AG04450 (cell line): ENCODE results near the gene RPL38. TPM values are rescaled to one million over a fixed set of nuclear protein-coding genes. Genes with fewer than 3 reads are reported as not detected.

ENCODE experiments used
- CTCF ChIA-PET: fragments of 300-600, 350-600 bp; formaldehyde crosslinking; extraction: SDS; loops from one replicate; lab custom pipeline; 2022; ENCODE audit warnings: antibody characterized with exemption, inconsistent platforms; lab: Charles Lee
- POLR2A ChIA-PET: fragments of 350-600 bp; formaldehyde crosslinking; extraction: SDS; loops from one replicate; lab custom pipeline; 2021; ENCODE audit warnings: antibody characterized with exemption, inconsistent platforms; lab: Yijun Ruan, JAX
- DNase-seq: peaks from one replicate; pipeline ENCODE4 v3.0.0-alpha.2; 2011; ENCODE audit warnings: low read depth, low spot score
- H3K27ac ChIP-seq: one replicate; pipeline ENCODE4 v1.5.1; 2012; ENCODE audit warnings: low read depth, low read length, control low read depth
- H3K27me3 ChIP-seq: one replicate; pipeline ENCODE4 v1.6.0; 2012; ENCODE audit warnings: low read length; ENCODE audit not compliant: control insufficient read depth, insufficient read depth
- H3K4me3 ChIP-seq: 2 replicates; pipeline ENCODE4 v1.5.1; 2011; ENCODE audit warnings: mild to moderate bottlenecking, low read depth, low read length, control low read depth
- H3K9me3 ChIP-seq: 2 replicates; pipeline ENCODE4 v1.5.1; 2012; ENCODE audit warnings: low read length; ENCODE audit not compliant: control insufficient read depth, insufficient read depth
- CTCF ChIP-seq: IDR thresholded peaks from 2 replicates; pipeline ENCODE4 v1.5.1; 2011; ENCODE audit warnings: low read depth, low read length, control low read depth, inconsistent platforms
- polyA plus RNA-seq: library from polyadenylated mRNA; depleted of rRNA; stranded (reverse); fragments of >200 nt; gene quantifications from 2 replicates; pipeline ENCODE4 v1.2.3, GENCODE V29; 2011

The RPL38 gene
- polyA plus RNA-seq, 1 experiment, result 2,383 TPM

GRCh38 chr17:74239172-74239571 is 35.7 kb downstream of the RPL38 start:
- Histone ChIP-seq H3K27me3 (peaks cover 2% of the 10 kb centered on the region), H3K27ac (no peak overlapping the region), H3K4me3 (no peak overlapping the region), H3K9me3 (no peaks in the 10 kb centered on the region)
- no peak for TF ChIP-seq CTCF
- ChIA-PET CTCF (interaction anchor here (0.6 kb wide), 1 partner anchor 128 kb away, joined by 3 read pairs; no protein-coding TSS in a partner anchor), POLR2A (no interaction called here)
- no peak for DNase-seq

- no peak overlapping the region for H3K4me3 ChIP-seq
- ChIA-PET POLR2A (no interaction called here), CTCF (interaction anchor here (1.2 kb wide), 1 partner anchor 41 kb away, joined by 3 read pairs; no protein-coding TSS in a partner anchor)
- DNase-seq, result no peak
- no peak overlapping the region for H3K27ac ChIP-seq
- TF ChIP-seq CTCF, result no peak
- H3K9me3 ChIP-seq, result no peaks in the 10 kb centered on the region
- peaks cover 2% of the 10 kb centered on the region for H3K27me3 ChIP-seq
Measured at GRCh38 chr17:74240618-74241205, 37.2 kb downstream of the RPL38 start.

GRCh38 chr17:74241431-74241830 is 38.0 kb downstream of the RPL38 start:
- Histone ChIP-seq H3K9me3 (no peaks in the 10 kb centered on the region), H3K4me3 (no peak overlapping the region), H3K27ac (no peak overlapping the region), H3K27me3 (peaks cover 1% of the 10 kb centered on the region)
- no peak for TF ChIP-seq CTCF
- POLR2A ChIA-PET, result no interaction called here
- DNase-seq, result no peak
- CTCF ChIA-PET, result interaction anchor here (1.2 kb wide), 1 partner anchor 42 kb away, joined by 3 read pairs; no protein-coding TSS in a partner anchor

GRCh38 chr17:74241847-74242246 is 38.4 kb downstream of the RPL38 start:
- H3K27ac ChIP-seq, result no peak overlapping the region
- ChIA-PET POLR2A (no interaction called here), CTCF (interaction anchor here (0.8 kb wide), 1 partner anchor 216 kb away, joined by 8 read pairs; no protein-coding TSS in a partner anchor)
- H3K4me3 ChIP-seq, result no peak overlapping the region
- H3K9me3 ChIP-seq, result no peaks in the 10 kb centered on the region
- H3K27me3 ChIP-seq, result no peaks in the 10 kb centered on the region
- no peak for TF ChIP-seq CTCF
- no peak for DNase-seq

- no peak for DNase-seq
- Histone ChIP-seq H3K27me3 (no peaks in the 10 kb centered on the region), H3K9me3 (no peaks in the 10 kb centered on the region), H3K4me3 (no peak overlapping the region), H3K27ac (no peak overlapping the region)
- CTCF ChIA-PET, result no interaction called here
- POLR2A ChIA-PET, result no interaction called here
- TF ChIP-seq CTCF, result no peak
Measured at GRCh38 chr17:74243013-74243755, 39.7 kb downstream of the RPL38 start.
